HFF-Myc (cell line): ENCODE results near the gene ZFHX3.

Experiments used
- DNase-seq: peaks from one replicate; pipeline ENCODE4 v3.0.0-alpha.2; 2011; ENCODE audit warnings: low read depth; ENCODE audit errors: extremely low read depth
- H3K4me3 ChIP-seq: replicated peaks from 2 replicates; pipeline ENCODE4 v1.5.1; 2011; ENCODE audit warnings: low read depth, mild to moderate bottlenecking, control low read depth, low read length
- TF ChIP-seq, protein P1 (sequence below): IDR thresholded peaks from 2 replicates; pipeline ENCODE4 v1.5.1; 2012; ENCODE audit warnings: mild to moderate bottlenecking, low read depth, low read length, control low read depth; ENCODE audit errors: missing control alignments

Gene ZFHX3

DNA sequence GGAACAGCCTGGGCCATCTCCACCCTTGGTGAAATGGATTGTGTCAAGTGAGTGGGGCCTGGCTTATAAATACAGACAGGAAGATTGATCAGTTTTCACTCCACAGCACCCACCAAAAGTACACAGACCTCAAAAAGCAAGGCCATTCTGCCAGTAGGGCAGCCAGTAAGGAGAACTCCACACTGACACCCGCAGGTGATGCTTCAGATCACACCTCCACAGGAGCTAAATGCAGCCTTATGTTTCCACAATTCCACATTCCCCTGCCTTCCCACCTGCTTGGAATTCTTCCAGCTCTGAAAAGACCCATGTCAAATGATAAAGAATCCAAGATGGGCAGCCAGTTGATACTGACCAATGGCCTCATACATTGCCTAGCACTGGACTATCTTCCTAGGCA, 191.1 kb downstream of the ZFHX3 start:
- TF ChIP-seq, protein P1, sequence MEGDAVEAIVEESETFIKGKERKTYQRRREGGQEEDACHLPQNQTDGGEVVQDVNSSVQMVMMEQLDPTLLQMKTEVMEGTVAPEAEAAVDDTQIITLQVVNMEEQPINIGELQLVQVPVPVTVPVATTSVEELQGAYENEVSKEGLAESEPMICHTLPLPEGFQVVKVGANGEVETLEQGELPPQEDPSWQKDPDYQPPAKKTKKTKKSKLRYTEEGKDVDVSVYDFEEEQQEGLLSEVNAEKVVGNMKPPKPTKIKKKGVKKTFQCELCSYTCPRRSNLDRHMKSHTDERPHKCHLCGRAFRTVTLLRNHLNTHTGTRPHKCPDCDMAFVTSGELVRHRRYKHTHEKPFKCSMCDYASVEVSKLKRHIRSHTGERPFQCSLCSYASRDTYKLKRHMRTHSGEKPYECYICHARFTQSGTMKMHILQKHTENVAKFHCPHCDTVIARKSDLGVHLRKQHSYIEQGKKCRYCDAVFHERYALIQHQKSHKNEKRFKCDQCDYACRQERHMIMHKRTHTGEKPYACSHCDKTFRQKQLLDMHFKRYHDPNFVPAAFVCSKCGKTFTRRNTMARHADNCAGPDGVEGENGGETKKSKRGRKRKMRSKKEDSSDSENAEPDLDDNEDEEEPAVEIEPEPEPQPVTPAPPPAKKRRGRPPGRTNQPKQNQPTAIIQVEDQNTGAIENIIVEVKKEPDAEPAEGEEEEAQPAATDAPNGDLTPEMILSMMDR, result peak; percentile 43
- H3K4me3 ChIP-seq, result no peak overlapping the region
- no peak for DNase-seq

DNA sequence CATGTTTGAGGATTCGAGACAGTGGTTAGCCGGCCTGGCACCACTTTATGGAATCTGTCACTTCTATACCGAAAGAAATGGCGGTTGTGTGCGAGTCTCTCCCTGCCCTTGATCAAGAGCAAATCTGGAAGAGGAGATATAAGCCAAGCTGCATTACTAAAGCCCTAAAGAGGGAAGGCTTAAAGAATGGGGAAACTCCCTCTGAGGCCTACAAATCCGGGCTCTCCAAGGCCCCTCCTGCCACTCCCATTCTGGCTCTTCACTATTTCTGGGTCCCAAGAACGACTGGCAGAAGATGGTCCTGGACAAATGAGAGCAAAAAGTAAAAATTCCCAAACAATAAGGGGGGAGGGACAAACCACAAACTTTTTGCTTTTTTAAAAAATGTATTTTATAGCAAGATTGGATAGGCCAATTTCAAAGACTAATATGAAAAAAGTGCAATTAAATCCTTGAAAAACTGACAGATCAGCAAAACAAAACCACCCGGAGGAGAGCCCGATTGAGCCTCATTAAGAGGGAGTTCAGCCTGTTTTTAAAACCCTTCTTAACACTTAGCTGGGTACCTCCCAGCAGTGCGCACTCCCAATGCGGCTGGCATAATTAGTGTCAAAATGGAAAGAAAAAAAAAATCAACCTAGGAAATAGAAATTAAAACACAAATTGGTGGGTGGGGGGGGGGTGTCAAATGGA, 193.5 kb downstream of the ZFHX3 start:
- H3K4me3 ChIP-seq, result no peak overlapping the region

DNA sequence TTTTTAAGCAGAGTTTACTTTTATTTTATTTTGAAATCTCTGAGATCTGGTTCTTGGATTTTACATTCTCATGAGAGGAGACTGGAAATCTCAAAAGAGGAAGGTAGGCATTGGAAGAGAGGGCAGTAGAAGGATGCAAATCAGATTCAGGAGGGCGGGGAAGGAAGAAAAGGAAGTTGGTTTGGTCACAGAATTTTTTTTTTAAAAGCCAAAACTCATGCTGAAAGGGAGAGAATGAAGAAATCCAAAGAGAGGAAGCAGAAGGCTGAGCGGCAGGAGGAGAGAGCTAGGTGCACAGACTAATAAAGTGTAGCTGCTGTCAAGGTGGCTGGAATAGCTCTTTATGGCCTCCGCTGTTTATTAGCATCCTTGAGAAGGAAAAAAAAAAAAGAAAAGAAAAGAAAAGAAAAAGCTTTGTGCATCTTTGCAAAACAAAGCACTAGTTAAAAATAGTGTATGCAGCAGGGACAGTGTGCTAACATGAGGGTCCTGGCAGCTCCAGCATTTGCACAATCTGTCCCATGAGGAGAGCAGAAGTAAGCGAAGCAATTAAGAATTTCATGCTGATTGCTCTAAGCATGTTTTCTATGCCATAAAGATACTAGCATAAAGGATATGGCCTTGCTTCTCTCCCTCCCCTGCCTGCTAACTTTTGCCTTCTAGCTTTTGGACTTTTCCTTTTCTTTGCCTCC, 194.2 kb downstream of the ZFHX3 start:
- DNase-seq, result no peak
- TF ChIP-seq, protein P1, result no peak
- H3K4me3 ChIP-seq, result no peak overlapping the region

More for the DNA sequence above, 193.5 kb downstream of the ZFHX3 start:
- no peak for DNase-seq
- TF ChIP-seq, protein P1, result no peak

DNA sequence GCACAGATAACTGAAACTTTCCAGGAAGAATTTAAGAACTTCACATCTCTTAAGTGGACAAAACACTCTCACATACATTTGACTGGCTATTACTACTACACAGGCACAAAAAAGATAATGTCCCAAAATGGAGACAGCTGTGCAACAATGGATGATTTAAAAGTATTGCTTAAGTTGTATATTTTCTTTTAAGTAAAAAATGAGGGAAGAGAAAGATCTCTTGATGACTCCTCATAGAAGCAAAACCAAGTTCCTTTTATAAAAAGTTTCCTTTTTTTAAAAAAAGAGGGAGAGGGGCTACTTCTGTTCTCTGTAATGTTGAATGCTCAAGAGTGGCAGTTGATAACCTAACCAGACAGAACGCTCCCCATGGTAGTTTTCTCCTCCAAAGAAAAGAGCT, 195.5 kb downstream of the ZFHX3 start:
- no peak for DNase-seq
- H3K4me3 ChIP-seq, result no peak overlapping the region
- TF ChIP-seq, protein P1, result no peak

DNA sequence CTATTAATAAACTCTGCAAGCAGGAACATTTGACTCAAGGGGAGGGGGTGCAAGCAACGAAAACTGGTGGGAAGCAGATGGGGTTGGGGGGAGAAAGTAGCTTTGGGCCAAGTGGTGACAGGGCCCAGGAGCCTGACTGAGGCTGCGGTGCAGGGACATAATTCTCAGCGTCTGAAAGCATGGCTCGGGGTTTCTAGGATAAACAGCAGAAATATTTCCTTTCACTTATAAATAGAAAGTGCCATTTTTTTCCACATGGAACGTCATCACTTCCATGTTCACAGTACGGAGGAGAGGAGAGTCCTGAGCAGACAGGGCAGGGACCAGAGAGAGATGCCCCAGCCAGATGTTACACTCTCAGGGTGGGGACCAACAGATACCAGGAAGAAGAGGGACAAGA, 197.1 kb downstream of the ZFHX3 start:
- no peak overlapping the region for H3K4me3 ChIP-seq
- DNase-seq, result no peak
- TF ChIP-seq, protein P1, result no peak

DNA sequence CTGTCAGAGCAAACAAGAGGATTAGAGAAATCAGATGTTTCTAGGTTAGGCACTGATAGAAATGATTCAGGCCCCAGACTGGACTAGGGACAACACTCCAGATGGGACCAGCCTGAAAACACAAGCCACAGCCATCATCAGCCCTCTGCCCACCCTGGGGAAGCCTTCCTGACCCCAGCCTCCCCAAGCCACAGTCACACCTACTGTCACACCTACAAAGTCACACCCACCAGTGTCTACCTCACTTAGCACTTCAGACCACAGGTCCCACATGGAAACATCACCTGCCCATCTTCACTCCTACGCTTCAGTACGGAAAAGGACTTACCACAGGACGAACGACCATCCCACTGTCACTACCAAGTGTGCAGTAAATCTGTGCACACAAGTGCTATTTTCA, 197.9 kb downstream of the ZFHX3 start:
- H3K4me3 ChIP-seq, result no peak overlapping the region

More for the DNA sequence above, 197.9 kb downstream of the ZFHX3 start:
- TF ChIP-seq, protein P1, result no peak
- DNase-seq, result no peak
